Nephron progenitor cell (in vitro differentiated cells): Measurements from ENCODE around the gene BCAR3.

Experiments used
- DNase-seq: peaks from one replicate; pipeline ENCODE4 v3.0.0; 2021
- H3K27ac Mint-ChIP-seq: 2 replicates; pipeline ENCODE4 v1.8.0; 2021; ENCODE audit warnings: mild to moderate bottlenecking, moderate library complexity, mixed read lengths
- H3K27me3 Mint-ChIP-seq: 2 replicates; pipeline ENCODE4 v1.8.0; 2021; ENCODE audit warnings: mild to moderate bottlenecking, low read depth, mixed read lengths; ENCODE audit not compliant: poor library complexity
- H3K36me3 Mint-ChIP-seq: 2 replicates; pipeline ENCODE4 v1.8.0; 2021; ENCODE audit warnings: low read depth, mixed read lengths
- H3K4me1 Mint-ChIP-seq: 2 replicates; pipeline ENCODE4 v1.8.0; 2021; ENCODE audit warnings: mixed read lengths
- H3K4me3 Mint-ChIP-seq: 2 replicates; pipeline ENCODE4 v1.8.0; 2021; ENCODE audit warnings: mild to moderate bottlenecking, moderate library complexity, mixed read lengths
- H3K9me3 Mint-ChIP-seq: 2 replicates; pipeline ENCODE4 v1.8.0; 2021; ENCODE audit warnings: mild to moderate bottlenecking, moderate library complexity, mixed read lengths
- CTCF ChIP-seq: fragments of 200-600 bp; sonication (generic); IDR thresholded peaks from 2 replicates; pipeline ENCODE4 v1.5.0; 2021; ENCODE audit warnings: antibody characterized with exemption

The BCAR3 gene

GRCh38 chr1:93518516-93518915 is 163.1 kb downstream of the BCAR3 start:
- H3K9me3 Mint-ChIP-seq: peaks cover 30% of the 10 kb centered on the region
- no peak overlapping the region for H3K4me3 Mint-ChIP-seq
- no peaks in the 10 kb centered on the region for H3K4me1 Mint-ChIP-seq
- no peaks in the 10 kb centered on the region for H3K27me3 Mint-ChIP-seq
- no peak for TF ChIP-seq CTCF
- H3K27ac Mint-ChIP-seq: peak overlapping the region; percentile 63
- no peak for DNase-seq
- peaks cover 65% of the 10 kb centered on the region for H3K36me3 Mint-ChIP-seq

- H3K27me3 Mint-ChIP-seq: no peaks in the 10 kb centered on the region
- H3K9me3 Mint-ChIP-seq: peaks cover 39% of the 10 kb centered on the region
- H3K4me3 Mint-ChIP-seq: no peak overlapping the region
- TF ChIP-seq CTCF: no peak
- H3K27ac Mint-ChIP-seq: no peak overlapping the region
- no peaks in the 10 kb centered on the region for H3K4me1 Mint-ChIP-seq
- H3K36me3 Mint-ChIP-seq: peaks cover 55% of the 10 kb centered on the region
- DNase-seq: no peak
Measured at GRCh38 chr1:93516164-93516563, 165.5 kb downstream of the BCAR3 start.
